ENCODE data around the gene CRYBG1. TPM values are rescaled to one million over a fixed set of nuclear protein-coding genes. Genes with fewer than 3 reads are reported as not detected.

CRYBG1 gene
- total and polyA plus RNA-seq, 10 of the 15 experiments (the other 5 are each of a cell fraction or from before 2014, with no cell fraction given), result 6.5 to 57.0 (median 25.2) TPM

DNA sequence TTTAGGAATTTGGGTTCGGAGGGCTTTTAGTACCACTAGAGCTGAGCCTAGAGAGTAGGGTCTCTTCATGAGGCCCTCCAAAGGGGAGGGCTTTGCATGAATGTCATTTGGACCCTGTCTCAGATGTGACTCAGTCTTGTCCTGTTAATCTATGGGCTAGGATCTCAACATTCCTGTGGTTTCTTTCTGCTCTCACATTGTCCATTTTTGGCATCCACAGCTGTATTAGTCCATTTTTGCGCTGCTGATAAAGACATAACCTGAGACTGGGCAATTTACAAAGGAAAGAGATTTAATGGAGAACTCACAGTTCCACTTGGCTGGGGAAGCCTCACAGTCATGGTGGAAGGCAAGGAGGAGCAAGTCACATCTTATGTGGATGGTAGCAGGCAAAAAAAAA, 61.0 kb downstream of the CRYBG1 start:
- Histone ChIP-seq H2AFZ (ENCODE audit: control insufficient read depth, low read depth, low read length) (no peak overlapping the region), H4K20me1 (ENCODE audit: control insufficient read depth, insufficient read depth) (no peaks in the 10 kb centered on the region), H3K9me3 (replicated peaks; ENCODE audit: control insufficient read depth, insufficient read depth, low read length) (no peaks in the 10 kb centered on the region; the same call in 2 of the 3 replicates), H3K27ac (ENCODE audit: control insufficient read depth, insufficient read depth) (no peak overlapping the region), H3K9ac (ENCODE audit: control insufficient read depth, insufficient read depth, low read length) (no peak overlapping the region), H3K27me3 (replicated peaks in 1 of 2; ENCODE audit: control insufficient read depth in 2 of 2, insufficient read depth in 2 of 2, low read length in 1 of 2) (0 out of 4 replicates have a peak, but pooled peaks cover 0 to 3% of the 10 kb centered on the region in 2 experiments), H3K79me2 (ENCODE audit: control insufficient read depth, insufficient read depth, low read length) (no peaks in the 10 kb centered on the region), H3K4me3 (no peak overlapping the region), H3K4me2 (ENCODE audit: control insufficient read depth, insufficient read depth) (no peak overlapping the region), H3K36me3 (ENCODE audit: control insufficient read depth in 2 of 2, insufficient read depth in 2 of 2, low read length in 1 of 2) (no peaks in the 10 kb centered on the region), H3K4me1 (ENCODE audit: control insufficient read depth, insufficient read depth, low read length) (no peaks in the 10 kb centered on the region)
- TF ChIP-seq SUPT20H (IDR thresholded peaks at IDR 0.05; ENCODE audit: borderline replicate concordance, control insufficient read depth, low read depth, low read length), result no peak
- no peak for TF ChIP-seq SREBF2 (IDR thresholded peaks at IDR 0.05; ENCODE audit: low read length)
- ATAC-seq (no peak), FAIRE-seq (no peak), DNase-seq (ENCODE audit: low read depth, low spot score) (no peak)
- 35% methylated on average over 2 of the region's 2 CpGs for WGBS (ENCODE audit: insufficient coverage, insufficient replicate concordance, low lambda C conversion rate, missing lambda C conversion rate)
- ChIA-PET POLR2A (no interaction called here), CTCF (no interaction called here), SMC1A (ENCODE audit: uncharacterized antibody, unreplicated experiment) (no interaction called here), RAD21 (ENCODE audit: unreplicated experiment) (no interaction called here)
- BruUV-seq (replicated peaks), result no TSS peak
- intact Hi-C loops (cut with micrococcal nuclease; ENCODE audit: unreplicated experiment) (no loop called here), in situ Hi-C loops (cut with MboI) (no loop called here)

DNA sequence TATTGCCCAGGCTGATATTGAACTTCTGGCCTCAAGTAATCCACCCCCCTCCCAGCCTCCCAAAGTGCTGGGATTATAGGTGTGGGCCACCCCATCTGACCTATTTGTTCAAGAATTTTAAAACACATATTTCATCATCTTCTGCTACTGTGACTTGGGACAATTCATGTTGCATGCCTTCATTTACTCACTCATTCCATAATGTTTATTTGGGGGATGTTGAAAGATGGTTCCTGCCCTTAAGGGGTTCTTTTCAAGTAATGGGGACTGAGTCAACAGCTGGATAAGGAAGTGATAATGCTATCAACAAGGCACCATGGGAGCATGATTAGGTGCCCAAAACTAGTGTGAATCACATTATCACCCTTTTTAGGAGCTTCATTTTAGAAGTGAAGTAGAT, 62.0 kb downstream of the CRYBG1 start:
- Histone ChIP-seq H3K4me2 (ENCODE audit: control insufficient read depth, insufficient read depth) (no peak overlapping the region), H3K27me3 (replicated peaks in 1 of 2; ENCODE audit: control insufficient read depth in 2 of 2, insufficient read depth in 2 of 2, low read length in 1 of 2) (0 out of 4 replicates have a peak, but pooled peaks cover 2 to 3% of the 10 kb centered on the region in 2 experiments), H3K9me3 (replicated peaks; ENCODE audit: control insufficient read depth, insufficient read depth, low read length) (no peaks in the 10 kb centered on the region; the same call in 2 of the 3 replicates), H3K27ac (ENCODE audit: control insufficient read depth, insufficient read depth) (no peak overlapping the region), H3K9ac (ENCODE audit: control insufficient read depth, insufficient read depth, low read length) (no peak overlapping the region), H4K20me1 (ENCODE audit: control insufficient read depth, insufficient read depth) (no peaks in the 10 kb centered on the region), H3K79me2 (ENCODE audit: control insufficient read depth, insufficient read depth, low read length) (no peaks in the 10 kb centered on the region), H3K4me1 (ENCODE audit: control insufficient read depth, insufficient read depth, low read length) (no peaks in the 10 kb centered on the region), H2AFZ (ENCODE audit: control insufficient read depth, low read depth, low read length) (no peak overlapping the region), H3K4me3 (no peak overlapping the region), H3K36me3 (ENCODE audit: control insufficient read depth in 2 of 2, insufficient read depth in 2 of 2, low read length in 1 of 2) (no peaks in the 10 kb centered on the region)
- in situ Hi-C loops (cut with MboI) (no loop called here), intact Hi-C loops (cut with micrococcal nuclease; ENCODE audit: unreplicated experiment) (no loop called here)
- DNase-seq (ENCODE audit: low read depth, low spot score) (no peak), FAIRE-seq (no peak), ATAC-seq (no peak)
- ChIA-PET SMC1A (ENCODE audit: uncharacterized antibody, unreplicated experiment) (no interaction called here), POLR2A (no interaction called here), CTCF (no interaction called here), RAD21 (ENCODE audit: unreplicated experiment) (no interaction called here)
- no TSS peak for BruUV-seq (replicated peaks)
- no peak for TF ChIP-seq NR2F1 (conservative IDR thresholded peaks at IDR 0.05)
- TF ChIP-seq MEF2A (IDR thresholded peaks at IDR 0.05; ENCODE audit: insufficient read depth, low read depth, low read length), result no peak
- TF ChIP-seq SIN3A (IDR thresholded peaks at IDR 0.05; ENCODE audit: low read depth, low read length), result no peak
- TF ChIP-seq GATAD2B (conservative IDR thresholded peaks at IDR 0.05; ENCODE audit: low read depth), result no peak
- no peak for TF ChIP-seq NR2C1 (IDR thresholded peaks at IDR 0.05)
- no peak for TF ChIP-seq BCL11A (IDR thresholded peaks at IDR 0.05; ENCODE audit: low read depth, low read length)
- no peak for TF ChIP-seq MTA2 (IDR thresholded peaks at IDR 0.05; ENCODE audit: low read depth)
- TF ChIP-seq, protein P1, sequence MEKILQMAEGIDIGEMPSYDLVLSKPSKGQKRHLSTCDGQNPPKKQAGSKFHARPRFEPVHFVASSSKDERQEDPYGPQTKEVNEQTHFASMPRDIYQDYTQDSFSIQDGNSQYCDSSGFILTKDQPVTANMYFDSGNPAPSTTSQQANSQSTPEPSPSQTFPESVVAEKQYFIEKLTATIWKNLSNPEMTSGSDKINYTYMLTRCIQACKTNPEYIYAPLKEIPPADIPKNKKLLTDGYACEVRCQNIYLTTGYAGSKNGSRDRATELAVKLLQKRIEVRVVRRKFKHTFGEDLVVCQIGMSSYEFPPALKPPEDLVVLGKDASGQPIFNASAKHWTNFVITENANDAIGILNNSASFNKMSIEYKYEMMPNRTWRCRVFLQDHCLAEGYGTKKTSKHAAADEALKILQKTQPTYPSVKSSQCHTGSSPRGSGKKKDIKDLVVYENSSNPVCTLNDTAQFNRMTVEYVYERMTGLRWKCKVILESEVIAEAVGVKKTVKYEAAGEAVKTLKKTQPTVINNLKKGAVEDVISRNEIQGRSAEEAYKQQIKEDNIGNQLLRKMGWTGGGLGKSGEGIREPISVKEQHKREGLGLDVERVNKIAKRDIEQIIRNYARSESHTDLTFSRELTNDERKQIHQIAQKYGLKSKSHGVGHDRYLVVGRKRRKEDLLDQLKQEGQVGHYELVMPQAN (conservative IDR thresholded peaks at IDR 0.05), result no peak
- TF ChIP-seq TCF7 (IDR thresholded peaks at IDR 0.05; ENCODE audit: borderline replicate concordance), result no peak
- TF ChIP-seq, protein P2, sequence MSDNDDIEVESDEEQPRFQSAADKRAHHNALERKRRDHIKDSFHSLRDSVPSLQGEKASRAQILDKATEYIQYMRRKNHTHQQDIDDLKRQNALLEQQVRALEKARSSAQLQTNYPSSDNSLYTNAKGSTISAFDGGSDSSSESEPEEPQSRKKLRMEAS (IDR thresholded peaks at IDR 0.05; ENCODE audit: low read depth, low read length), result no peak
